Measurements from ENCODE around the gene ASPSCR1. TPM values are rescaled to one million over a fixed set of nuclear protein-coding genes. Genes with fewer than 3 reads are reported as not detected.

The ASPSCR1 gene
- total RNA-seq, 2 donors from 2014 or later = 17.9 to 57.4 TPM

GRCh38 chr17:81966343-81967243 lies 10.8 kb upstream of the ASPSCR1 start:
- Histone ChIP-seq H3K27ac (no peak overlapping the region), H3K27me3 (peaks cover 0 to 5% of the 10 kb centered on the region in 2 donors), H3K4me3 (no peak overlapping the region), H3K4me1 (peaks cover 21% of the 10 kb centered on the region), H3K36me3 (replicated peaks in 1 of 2; ENCODE audit: insufficient read depth in 1 of 2, low read depth in 2 of 2) (no peaks in the 10 kb centered on the region), H3K9me3 (no peaks in the 10 kb centered on the region)
- no peak for ATAC-seq
- peak in 3 of 4 donors; percentile 28 to 61 (median 59) for DNase-seq
- intact Hi-C loops (cut with DNase I) = no loop called here
- TF ChIP-seq CTCF (IDR thresholded peaks at IDR 0.05) (no peak), POLR2A (IDR thresholded peaks at IDR 0.05) (no peak)
- 66 to 77% methylated on average over 15 to 33 of the region's 41 CpGs for WGBS, 2 donors

- H3K4me3 ChIP-seq = no peak overlapping the region
- DNase-seq = no peak
- intact Hi-C loops (cut with DNase I) = no loop called here
- H3K27ac ChIP-seq = no peak overlapping the region
- H3K9me3 ChIP-seq = no peaks in the 10 kb centered on the region
- ATAC-seq = no peak
- H3K27me3 ChIP-seq = no peaks in the 10 kb centered on the region
- H3K36me3 ChIP-seq (replicated peaks in 1 of 2; ENCODE audit: insufficient read depth in 1 of 2, low read depth in 2 of 2) = no peaks in the 10 kb centered on the region
- 53 to 70% methylated on average over 3 to 5 of the region's 5 CpGs for WGBS, 2 donors
- H3K4me1 ChIP-seq = peaks cover 17% of the 10 kb centered on the region
- no peak for TF ChIP-seq POLR2A (IDR thresholded peaks at IDR 0.05)
- TF ChIP-seq CTCF (IDR thresholded peaks at IDR 0.05) = no peak
Observed at GRCh38 chr17:81967244-81967532, 10.2 kb upstream of the ASPSCR1 start.

DNA sequence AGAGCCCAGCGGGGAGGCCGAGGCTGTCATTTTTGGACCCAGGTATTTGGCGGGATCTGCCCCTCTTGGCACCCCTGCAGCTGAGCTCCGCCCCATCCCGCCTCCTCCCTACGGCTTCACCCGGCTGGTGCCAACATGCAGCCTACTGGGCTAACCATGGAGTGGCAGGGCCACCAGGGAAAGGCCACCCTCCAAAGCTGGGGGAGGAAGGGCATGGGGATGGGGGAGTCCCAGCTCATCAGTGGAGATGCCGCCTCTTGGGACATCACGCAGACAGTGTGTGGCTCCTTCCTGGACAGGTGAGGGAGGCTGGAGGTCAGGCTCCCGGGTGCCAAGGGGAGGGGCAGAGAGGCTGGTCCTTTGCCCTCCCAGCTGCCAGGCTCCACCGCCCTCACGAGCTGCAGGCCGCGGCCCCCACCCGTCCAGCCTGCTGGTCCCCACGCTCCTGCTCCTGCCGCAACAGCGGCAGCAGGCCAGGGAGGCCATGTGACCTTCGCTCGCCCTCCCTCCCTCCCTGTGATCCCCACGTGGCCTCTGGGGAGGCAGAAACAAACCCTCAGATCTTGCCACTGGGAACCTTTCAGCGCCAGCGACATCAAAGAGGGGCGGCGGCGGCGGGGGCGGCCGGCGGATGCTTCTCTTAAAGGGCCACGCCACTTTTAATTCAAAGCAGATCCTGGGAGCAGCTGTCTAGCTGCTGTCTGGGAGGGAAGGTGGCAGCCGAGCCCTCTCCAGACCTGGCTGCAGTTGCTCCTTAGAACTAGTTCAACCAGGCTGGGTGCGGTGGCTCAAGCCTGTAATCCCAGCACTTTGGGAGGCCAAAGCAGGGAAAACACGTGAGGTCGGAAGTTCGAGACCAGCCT lies 9.7 kb upstream of the ASPSCR1 start:
- H3K36me3 ChIP-seq (replicated peaks in 1 of 2; ENCODE audit: insufficient read depth in 1 of 2, low read depth in 2 of 2) = no peaks in the 10 kb centered on the region
- peak overlapping the region in 1 of 4 donors; percentile 47 for H3K27ac ChIP-seq
- ATAC-seq (peak; percentile 89), DNase-seq (peak; percentile 72 to 87 (median 86))
- H3K4me3 ChIP-seq = no peak overlapping the region
- TF ChIP-seq POLR2A (IDR thresholded peaks at IDR 0.05) (no peak), CTCF (IDR thresholded peaks at IDR 0.05) (no peak)
- peaks cover 17% of the 10 kb centered on the region for H3K4me1 ChIP-seq
- intact Hi-C loops (cut with DNase I) = no loop called here
- 3 to 13% methylated on average over 16 to 34 of the region's 36 CpGs for WGBS, 2 donors
- H3K27me3 ChIP-seq = no peaks in the 10 kb centered on the region
- no peaks in the 10 kb centered on the region for H3K9me3 ChIP-seq

DNA sequence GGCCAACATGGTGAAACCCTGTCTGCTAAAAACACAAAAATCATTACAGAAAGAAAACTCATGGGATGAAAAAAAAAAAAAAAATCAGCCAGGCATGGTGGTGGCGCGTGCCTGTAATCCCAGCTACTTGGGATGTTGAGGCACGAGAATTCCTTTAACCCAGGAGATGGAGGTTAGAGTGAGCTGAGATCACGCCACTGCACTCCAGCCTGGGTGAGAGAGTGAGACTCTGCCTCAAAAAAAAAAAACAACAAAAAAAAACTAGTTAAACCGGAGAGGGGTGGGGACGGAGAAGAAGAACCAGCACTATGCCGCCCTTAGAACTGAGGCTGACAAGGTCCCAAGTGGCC lies 9.1 kb upstream of the ASPSCR1 start:
- WGBS, 2 donors = 58 to 71% methylated on average over 7 of the region's 7 CpGs
- Histone ChIP-seq H3K27me3 (no peaks in the 10 kb centered on the region), H3K9me3 (no peaks in the 10 kb centered on the region), H3K4me1 (peaks cover 17% of the 10 kb centered on the region), H3K4me3 (no peak overlapping the region), H3K36me3 (replicated peaks in 1 of 2; ENCODE audit: insufficient read depth in 1 of 2, low read depth in 2 of 2) (no peaks in the 10 kb centered on the region), H3K27ac (peak overlapping the region in 1 of 4 donors; percentile 47)
- intact Hi-C loops (cut with DNase I) = no loop called here
- ATAC-seq (no peak), DNase-seq (no peak)
- TF ChIP-seq POLR2A (IDR thresholded peaks at IDR 0.05) = no peak

Measured in body of pancreas (tissue), 4 donors.